HG02798 (cell line): ENCODE results near the gene ATP4A.

Experiments used
- ATAC-seq: cut with Tn5 transposase; IDR thresholded peaks from one replicate; pipeline ENCODE4 v1.9.1; 2021; ENCODE audit warnings: mild to moderate bottlenecking; ENCODE audit not compliant: unreplicated experiment, poor library complexity

Gene ATP4A

GRCh38 chr19:35566738-35567137 lies 3.3 kb upstream of the ATP4A start:
- ATAC-seq, result no peak

DNA sequence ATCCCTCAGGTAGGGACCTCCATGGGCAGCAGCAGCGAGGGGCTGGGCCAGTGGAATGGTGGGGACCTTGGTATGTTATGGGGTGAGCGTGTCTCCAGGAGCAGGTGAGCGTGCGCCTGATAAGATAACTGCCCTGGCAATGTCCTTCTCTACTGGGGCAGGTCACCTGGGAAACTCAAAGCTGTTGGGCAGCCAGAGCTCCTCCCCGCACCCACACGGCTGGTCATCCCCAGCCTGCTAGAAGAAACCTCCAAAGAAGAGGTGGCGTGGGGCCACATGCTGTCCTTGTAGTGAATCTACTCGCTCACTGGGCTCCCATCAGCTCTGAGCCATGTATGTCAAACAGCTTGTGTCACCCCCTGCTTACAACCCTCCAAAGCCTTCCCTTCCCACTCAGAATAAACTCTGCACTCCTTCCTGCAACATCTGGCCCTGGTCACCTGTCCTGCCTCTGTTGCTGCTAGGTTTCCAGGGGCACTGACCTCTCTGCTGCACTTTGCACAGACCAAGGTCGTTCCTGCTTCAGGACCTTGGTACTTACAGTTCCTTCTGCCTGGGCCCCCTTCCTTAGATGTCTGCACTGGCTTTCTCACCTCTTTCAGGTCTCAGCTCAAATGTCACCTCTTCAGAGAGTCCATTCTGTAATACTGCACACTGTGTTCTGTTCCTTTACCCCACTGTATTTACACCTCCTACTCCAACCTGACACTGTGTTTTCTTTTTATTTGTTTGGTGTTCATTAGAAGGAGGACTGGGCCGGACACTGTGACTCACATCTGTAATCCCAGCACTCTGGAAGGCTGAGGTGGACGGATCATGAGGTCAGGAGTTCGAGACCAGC lies 1.8 kb upstream of the ATP4A start:
- ATAC-seq, result no peak

- no peak for ATAC-seq
These were observed 682 bp downstream of the ATP4A start for GRCh38 chr19:35562776-35563175.

DNA sequence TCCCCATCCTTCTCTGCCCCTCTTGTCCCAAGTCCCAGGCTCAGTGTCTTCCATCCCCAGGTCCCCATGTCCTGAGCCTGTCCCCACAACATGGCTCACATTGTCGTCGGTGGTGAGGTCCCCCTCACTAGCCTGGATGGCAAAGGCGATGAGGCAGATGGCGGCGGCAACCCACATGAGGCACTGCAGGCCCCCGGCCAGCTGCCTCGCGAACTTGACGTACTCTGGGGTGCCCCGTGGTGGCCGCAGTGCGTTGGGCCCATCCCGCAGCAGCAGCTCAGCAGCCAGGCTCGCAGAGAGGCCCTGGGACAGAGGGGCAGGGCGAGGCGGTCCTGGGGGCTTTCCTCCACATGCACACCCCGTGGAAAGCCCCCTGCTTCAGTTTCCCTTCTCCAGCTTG lies 1.1 kb downstream of the ATP4A start:
- no peak for ATAC-seq

GRCh38 chr19:35561436-35561835 lies 2.0 kb downstream of the ATP4A start:
- ATAC-seq, result no peak

GRCh38 chr19:35560677-35561076 lies 2.8 kb downstream of the ATP4A start:
- no peak for ATAC-seq

- ATAC-seq, result no peak
These were observed 3.2 kb downstream of the ATP4A start for GRCh38 chr19:35560271-35560670.

GRCh38 chr19:35559781-35560180 lies 3.7 kb downstream of the ATP4A start:
- ATAC-seq, result no peak

GRCh38 chr19:35559281-35559659 lies 4.2 kb downstream of the ATP4A start:
- ATAC-seq, result no peak

DNA sequence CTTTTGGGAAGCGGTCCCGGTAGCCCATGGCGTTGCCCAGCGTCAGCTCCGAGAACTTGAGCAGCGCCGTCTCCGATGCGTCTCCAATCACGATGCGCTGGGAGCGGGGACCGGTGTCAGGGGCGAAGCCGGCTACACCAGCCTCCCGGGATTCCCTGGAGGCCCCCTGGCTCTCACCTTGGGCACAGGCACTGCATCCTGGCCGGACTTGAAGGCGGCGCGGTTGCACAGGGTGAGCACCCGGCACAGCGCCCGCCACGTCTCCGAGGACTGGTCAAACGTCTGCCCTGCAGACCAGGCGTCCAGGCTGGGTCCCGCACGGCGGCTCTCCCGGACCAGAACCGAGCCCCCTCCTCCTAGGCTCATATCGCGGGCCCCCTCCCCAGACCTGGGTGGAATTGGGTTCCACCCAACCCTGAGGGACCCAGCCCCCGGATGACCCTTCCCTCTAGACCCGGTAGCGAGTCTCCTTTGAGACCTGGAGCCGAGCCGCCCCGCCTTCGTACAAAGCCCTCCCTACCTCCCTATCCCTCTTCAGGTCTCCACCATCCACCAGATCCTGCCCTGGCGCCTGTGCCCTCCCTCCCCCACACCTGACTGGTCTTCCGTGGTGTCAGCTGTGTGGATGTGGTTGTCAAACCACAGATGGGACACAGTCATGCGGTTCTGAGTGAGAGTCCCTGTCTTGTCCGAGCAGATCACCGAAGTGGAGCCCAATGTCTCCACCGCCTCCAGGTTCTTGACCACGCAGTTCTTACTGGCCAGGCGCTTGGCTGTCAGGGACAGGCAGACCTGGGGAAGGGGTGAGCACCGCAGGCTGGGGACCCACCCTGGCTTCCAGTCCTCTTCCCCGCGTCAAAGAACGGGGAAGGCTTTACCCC lies 4.8 kb downstream of the ATP4A start:
- ATAC-seq, result no peak

DNA sequence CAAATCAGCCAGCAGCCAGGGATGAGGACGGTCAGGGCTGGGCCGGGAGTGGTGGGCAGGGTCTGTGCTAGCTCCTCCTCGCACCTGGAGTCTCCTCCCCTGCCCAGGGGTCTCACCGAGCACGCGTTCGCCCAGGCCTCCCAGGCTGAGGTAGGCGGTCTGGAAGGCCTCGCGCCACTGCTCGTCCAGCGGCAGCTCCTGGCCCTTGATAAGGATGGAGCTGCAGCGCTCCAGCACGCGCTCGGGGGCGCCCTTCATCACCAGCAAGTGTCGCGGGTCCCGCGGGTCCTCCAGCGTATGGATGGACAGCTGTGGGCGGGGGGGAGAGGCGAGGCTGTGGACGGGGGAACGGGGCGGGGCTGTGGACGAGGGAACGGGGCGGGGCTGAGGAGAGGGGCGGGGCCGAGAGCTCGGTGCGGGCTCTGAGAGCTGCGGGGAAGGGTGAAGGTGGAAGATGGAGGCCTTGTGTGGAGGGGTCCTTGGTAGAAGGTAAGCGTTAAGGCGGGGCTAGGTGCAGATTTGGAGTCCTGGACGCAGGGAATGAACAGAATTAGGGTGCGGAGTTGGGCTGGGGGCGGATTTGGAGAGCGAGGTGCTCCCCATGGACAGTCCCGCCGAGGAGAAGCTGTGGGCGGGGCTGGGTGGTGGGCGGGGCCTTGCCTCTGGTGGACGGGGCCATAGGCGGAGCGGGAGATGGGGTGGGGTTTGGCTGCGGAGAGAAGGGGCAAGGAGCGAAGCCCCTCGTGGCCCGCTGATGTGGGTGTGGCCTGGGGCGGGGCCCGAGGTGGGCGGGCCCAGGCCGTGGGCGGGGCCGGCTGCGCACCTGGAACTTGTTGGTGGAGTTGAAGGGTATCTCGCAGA lies 5.7 kb downstream of the ATP4A start:
- ATAC-seq, result no peak

DNA sequence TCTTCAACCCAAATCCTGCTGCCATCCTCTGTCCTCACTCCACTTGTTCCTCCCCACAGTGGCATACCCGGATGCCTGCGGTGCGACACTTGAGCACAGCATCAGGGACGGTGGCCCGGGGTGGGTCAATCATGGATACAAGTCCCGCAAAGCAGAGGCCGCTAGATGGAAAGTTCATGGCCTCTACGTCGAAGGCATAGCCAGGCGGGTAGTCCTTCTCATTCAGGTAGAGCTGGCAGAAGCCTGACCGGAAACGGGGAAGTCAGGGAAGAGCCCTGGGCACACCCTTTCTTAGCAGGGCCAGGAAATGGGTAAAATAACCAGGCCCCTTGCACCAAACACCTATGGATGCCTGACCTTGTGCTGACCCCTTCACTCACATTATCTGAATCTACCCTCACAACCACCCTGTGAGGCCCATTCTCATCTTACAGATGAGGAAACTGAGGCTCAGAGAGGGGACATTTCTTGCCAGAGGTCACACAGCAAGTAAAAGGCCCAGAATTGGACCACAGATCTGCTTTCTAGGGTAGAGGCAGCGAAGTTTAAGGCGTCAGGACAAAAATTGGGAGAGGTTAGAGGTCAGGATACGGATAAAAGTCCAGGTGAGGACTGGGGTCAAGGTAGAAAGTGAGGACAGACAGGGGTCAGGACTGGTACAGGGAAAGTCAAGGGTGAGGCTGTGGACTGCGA lies 6.5 kb downstream of the ATP4A start:
- no peak for ATAC-seq

DNA sequence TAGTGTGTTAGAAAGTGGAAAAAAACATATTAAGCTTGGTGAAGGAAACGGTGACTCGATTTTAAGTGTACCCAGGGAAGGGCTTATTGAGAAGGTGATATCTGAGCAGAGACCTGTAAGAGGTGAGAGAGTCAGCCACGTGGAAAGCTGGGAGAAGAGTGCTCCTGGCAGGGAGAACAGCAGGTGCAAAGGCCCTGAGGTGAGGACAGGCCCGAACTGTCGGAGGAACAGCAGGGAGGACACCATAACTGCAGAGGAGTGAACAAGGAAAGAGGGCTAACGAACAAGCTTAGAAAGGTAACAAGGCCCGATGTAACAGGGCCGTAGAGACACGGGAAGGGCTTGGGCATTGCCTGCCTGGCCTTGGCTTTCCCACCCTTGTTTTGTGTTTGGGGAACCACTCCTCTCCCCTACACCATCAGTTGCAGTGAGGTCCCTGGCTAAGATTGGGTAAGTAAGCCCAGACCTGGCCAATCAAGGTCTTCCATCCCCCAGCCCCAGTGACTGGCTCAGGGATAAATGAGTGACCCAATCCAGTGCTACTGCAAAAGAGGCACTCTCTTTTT lies 7.3 kb downstream of the ATP4A start:
- ATAC-seq, result no peak

- ATAC-seq, result no peak
These were observed 8.0 kb downstream of the ATP4A start for GRCh38 chr19:35555301-35556005.

DNA sequence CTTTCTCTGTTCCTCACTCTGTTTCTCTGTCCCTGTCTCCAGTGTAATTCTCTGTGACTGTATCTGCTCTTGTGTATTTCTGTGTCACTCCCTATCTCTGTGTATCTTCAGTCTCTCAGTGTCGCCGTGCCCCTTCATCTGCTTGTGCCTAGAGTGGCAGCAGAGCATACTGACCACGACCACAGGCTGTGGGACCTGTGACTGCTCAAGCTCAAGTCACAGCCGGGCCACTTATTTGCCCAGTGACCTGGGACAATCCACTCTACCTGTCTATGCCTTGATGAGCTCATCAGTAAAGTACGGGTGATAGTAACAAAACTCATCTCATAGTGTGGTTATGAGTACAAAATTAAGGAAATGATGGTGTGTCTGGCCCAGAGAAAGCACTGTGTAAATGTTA lies 9.4 kb downstream of the ATP4A start:
- no peak for ATAC-seq

DNA sequence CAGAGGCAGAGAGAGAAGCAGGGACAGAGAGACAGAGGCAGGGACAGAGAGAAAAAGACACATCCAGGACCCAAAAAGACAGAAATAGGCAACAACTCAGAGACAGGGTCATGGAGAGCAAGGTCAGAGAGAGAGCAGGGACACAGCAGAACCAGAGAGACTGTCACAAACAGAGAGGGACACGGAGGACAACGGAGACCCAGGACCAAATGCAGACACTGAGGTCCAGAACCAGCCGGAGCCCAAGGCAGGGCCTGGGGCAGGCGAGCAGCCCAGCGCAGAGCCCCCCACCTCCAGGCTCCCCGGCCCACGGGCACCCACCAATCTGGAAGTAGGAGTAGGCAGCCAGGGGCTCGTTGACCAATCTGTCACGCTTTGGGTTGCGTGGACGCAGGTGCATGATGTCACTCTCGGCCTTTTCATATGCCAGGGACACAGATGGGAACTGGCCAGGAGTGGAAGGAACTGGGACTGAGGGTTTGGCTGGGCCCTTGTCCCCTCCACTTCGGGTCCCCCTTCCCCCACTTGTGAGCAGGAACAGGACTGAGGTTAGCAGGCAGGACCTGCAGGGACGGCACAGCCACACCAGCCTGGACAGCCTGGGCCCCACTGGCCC lies 10.0 kb downstream of the ATP4A start:
- ATAC-seq, result no peak

GRCh38 chr19:35552534-35553384 lies 10.7 kb downstream of the ATP4A start:
- no peak for ATAC-seq
